ENCODE data around the gene AGBL2.

GRCh38 chr11:47705721-47706120 lies 9.4 kb downstream of the AGBL2 start:
- TF ChIP-seq EGR1 (IDR thresholded peaks at IDR 0.05; ENCODE audit: borderline replicate concordance, low read depth, low read length) (no peak), JUN (IDR thresholded peaks at IDR 0.05; ENCODE audit: low read depth, low read length) (no peak), RAD21 (IDR thresholded peaks at IDR 0.05 in 1 of 2, conservative IDR thresholded peaks at IDR 0.05 in 1 of 2; ENCODE audit: low read depth in 2 of 2, low read length in 2 of 2) (no peak), POLR2A (IDR thresholded peaks at IDR 0.05; ENCODE audit: control extremely low read depth in 1 of 2, low read depth in 2 of 2, low read length in 2 of 2) (no peak), POLR2AphosphoS5 (IDR thresholded peaks at IDR 0.05; ENCODE audit: low read depth, low read length) (no peak), CTCF (IDR thresholded peaks at IDR 0.05; ENCODE audit: control extremely low read depth in 1 of 3, insufficient read depth in 1 of 3, low read depth in 1 of 3, low read length in 3 of 3) (no peak), EZH2 (IDR thresholded peaks at IDR 0.05; ENCODE audit: low read depth, low read length, severe bottlenecking) (no peak)

Data from H1 (cell line).